ENCODE results near the gene ZFAND2B.

- TF ChIP-seq CTCF (IDR thresholded peaks at IDR 0.05): no peak; the same call in 1 of the 2 replicates
- no peak for TF ChIP-seq REST (IDR thresholded peaks at IDR 0.05; ENCODE audit: low read depth, low read length)
- TF ChIP-seq YY1 (IDR thresholded peaks at IDR 0.05; ENCODE audit: low read depth): no peak
- TF ChIP-seq ZBTB33 (IDR thresholded peaks at IDR 0.05; ENCODE audit: borderline replicate concordance, low read depth): no peak
- no peak for TF ChIP-seq FOSL2 (IDR thresholded peaks at IDR 0.05; ENCODE audit: borderline replicate concordance, low read depth)
- no peak for TF ChIP-seq NRF1 (IDR thresholded peaks at IDR 0.05; ENCODE audit: low read depth, low read length)
- TF ChIP-seq MAX (IDR thresholded peaks at IDR 0.05; ENCODE audit: low read depth): no peak
- no peak for TF ChIP-seq TAF1 (IDR thresholded peaks at IDR 0.05; ENCODE audit: borderline replicate concordance, low read depth, low read length)
- TF ChIP-seq TCF12 (IDR thresholded peaks at IDR 0.05): no peak
- no peak for TF ChIP-seq RAD21 (IDR thresholded peaks at IDR 0.05; ENCODE audit: low read length)
- no peak for TF ChIP-seq POLR2AphosphoS5 (IDR thresholded peaks at IDR 0.05; ENCODE audit: low read depth, low read length)
These were observed 28.0 kb upstream of the ZFAND2B start for GRCh38 chr2:219178377-219179175.

Data from SK-N-SH (cell line).